IPS-NIHi11 (cell line): ENCODE results near the gene SUMO2.
"Not testable (repeated sequence)": the region's sequence is repeated elsewhere in the genome, so short reads cannot be mapped to it uniquely, and the experiment has no call there.

ENCODE experiments used
- DNase-seq: peaks from one replicate; pipeline ENCODE4 v3.0.0; 2012; ENCODE audit warnings: mixed read lengths, low spot score

Gene SUMO2

GRCh38 chr17:75144816-75145512 lies 37.8 kb downstream of the SUMO2 start:
- DNase-seq: no peak

- DNase-seq: no peak
Measured at GRCh38 chr17:75142236-75142971, 40.4 kb downstream of the SUMO2 start.

GRCh38 chr17:75138519-75138918 lies 44.2 kb downstream of the SUMO2 start:
- no peak for DNase-seq

GRCh38 chr17:75137762-75138161 lies 45.0 kb downstream of the SUMO2 start:
- DNase-seq: not testable (repeated sequence)

- DNase-seq: no peak
Measured at GRCh38 chr17:75135946-75136345, 46.8 kb downstream of the SUMO2 start.

- DNase-seq: no peak
Measured at GRCh38 chr17:75135452-75135851, 47.3 kb downstream of the SUMO2 start.

GRCh38 chr17:75133607-75134347 lies 49.0 kb downstream of the SUMO2 start:
- DNase-seq: not testable (repeated sequence)

- no peak for DNase-seq
Measured at GRCh38 chr17:75133001-75133400, 49.8 kb downstream of the SUMO2 start.

GRCh38 chr17:75132018-75133000 lies 50.5 kb downstream of the SUMO2 start:
- DNase-seq: not testable (repeated sequence)

GRCh38 chr17:75131278-75132017 lies 51.3 kb downstream of the SUMO2 start, which contains the start of gene NT5C:
NT5C (minus strand) TSS chr17:75131742; CDS start chr17:75131707, 35 bp downstream.
- peak; percentile 94 for DNase-seq

GRCh38 chr17:75130632-75131277 lies 52.0 kb downstream of the SUMO2 start:
- DNase-seq: peak; percentile 74

GRCh38 chr17:75130059-75130631 lies 52.6 kb downstream of the SUMO2 start:
- DNase-seq: no peak

- DNase-seq: no peak
Measured at GRCh38 chr17:75129576-75129975, 53.2 kb downstream of the SUMO2 start.

GRCh38 chr17:75128694-75129505 lies 53.9 kb downstream of the SUMO2 start:
- DNase-seq: no peak

GRCh38 chr17:75127936-75128335 lies 54.8 kb downstream of the SUMO2 start:
- DNase-seq: not testable (repeated sequence)

- DNase-seq: no peak
Measured at GRCh38 chr17:75126954-75127353, 55.8 kb downstream of the SUMO2 start.

GRCh38 chr17:75125984-75126383 lies 56.8 kb downstream of the SUMO2 start:
- DNase-seq: peak; percentile 33

- no peak for DNase-seq
Measured at GRCh38 chr17:75124819-75125162, 58.0 kb downstream of the SUMO2 start.
